ENCODE results near the gene TRHDE.

Gene TRHDE

DNA sequence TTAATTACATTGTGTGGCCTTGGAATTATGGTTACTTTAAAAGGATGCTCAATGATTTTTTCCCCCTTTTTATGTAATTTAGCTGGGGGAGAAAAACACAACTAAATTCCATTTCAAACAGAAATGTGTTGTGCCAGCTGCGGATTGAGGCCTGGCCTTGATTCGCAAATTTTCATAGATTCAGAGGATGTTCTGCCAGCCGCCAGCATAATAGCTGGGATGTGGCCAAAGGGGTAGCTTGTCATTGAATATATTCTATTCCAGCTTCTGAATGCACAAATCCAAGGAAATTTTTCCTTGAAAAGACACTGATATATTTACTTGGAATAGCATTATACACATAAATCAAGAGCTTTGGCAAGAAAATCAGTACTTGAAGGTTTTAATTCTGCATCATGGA, 43.7 kb downstream of the TRHDE start:
- no peak for DNase-seq (ENCODE audit: low read depth)

GRCh38 chr12:72318341-72318740, 46.2 kb downstream of the TRHDE start:
- no peak for DNase-seq (ENCODE audit: low read depth)

DNA sequence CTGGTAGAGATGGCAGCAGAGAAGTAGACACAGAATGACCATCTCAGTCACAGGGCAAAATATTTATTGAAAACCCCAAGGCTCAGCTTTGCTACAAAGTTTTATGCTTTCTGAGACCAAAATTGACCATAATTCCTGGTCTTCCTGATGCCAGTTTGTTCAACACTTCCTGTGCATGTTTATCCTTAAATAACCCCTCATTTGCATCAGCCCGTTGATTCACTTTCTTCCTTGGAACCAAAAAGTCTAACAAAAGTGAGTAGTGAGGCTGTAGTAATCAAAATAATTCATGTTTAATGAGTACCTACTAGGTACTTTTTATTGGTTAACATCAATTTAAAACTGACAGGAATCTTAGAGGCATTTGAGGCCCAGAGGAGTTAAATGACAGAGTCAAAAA, 51.7 kb downstream of the TRHDE start:
- DNase-seq (ENCODE audit: low read depth) = peak; percentile 56

GRCh38 chr12:72330301-72330700, 58.1 kb downstream of the TRHDE start:
- DNase-seq (ENCODE audit: low read depth) = no peak

GRCh38 chr12:72330784-72331183, 58.6 kb downstream of the TRHDE start:
- DNase-seq (ENCODE audit: low read depth) = no peak

DNA sequence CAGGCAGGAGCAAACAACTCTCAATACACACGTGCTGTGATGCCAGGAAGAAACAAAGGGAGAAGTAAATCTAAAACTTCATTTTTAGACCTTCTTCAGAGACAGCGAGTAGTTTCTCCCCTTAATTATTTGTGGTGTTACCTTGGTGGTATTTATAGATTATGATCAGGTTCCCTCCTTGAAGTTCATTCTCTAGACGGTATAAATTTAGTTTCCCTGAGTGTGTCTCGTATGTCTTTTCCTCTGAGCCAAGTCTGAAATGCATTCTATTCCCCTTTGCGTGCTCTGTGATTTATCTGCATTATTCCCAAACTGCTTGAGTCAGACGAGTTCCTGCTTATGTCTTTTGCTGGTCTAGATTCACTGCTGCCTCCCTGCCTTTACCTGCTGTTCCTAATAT, 65.2 kb downstream of the TRHDE start:
- DNase-seq (ENCODE audit: low read depth) = no peak

- no peak for DNase-seq (ENCODE audit: low read depth)
Observed at GRCh38 chr12:72337946-72338345, 65.8 kb downstream of the TRHDE start.

DNA sequence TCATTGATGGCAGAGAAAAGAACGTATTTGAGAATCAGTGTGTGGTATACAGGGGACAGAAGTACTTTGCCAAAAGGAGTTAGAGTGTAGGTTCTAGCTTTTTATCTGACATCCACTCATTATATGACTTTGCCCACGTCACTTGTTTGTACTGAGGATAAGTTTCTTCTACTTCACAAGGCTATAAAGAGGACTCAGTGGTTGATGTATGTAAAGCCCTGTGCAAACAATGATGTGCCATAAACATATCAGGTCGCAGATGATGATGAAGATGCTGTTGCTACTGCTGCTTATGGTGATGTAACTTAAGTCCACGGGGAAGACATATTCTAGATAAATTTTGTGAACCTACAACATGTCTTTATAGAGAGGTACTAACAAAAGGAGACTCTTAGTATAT, 66.3 kb downstream of the TRHDE start:
- no peak for DNase-seq (ENCODE audit: low read depth)

DNA sequence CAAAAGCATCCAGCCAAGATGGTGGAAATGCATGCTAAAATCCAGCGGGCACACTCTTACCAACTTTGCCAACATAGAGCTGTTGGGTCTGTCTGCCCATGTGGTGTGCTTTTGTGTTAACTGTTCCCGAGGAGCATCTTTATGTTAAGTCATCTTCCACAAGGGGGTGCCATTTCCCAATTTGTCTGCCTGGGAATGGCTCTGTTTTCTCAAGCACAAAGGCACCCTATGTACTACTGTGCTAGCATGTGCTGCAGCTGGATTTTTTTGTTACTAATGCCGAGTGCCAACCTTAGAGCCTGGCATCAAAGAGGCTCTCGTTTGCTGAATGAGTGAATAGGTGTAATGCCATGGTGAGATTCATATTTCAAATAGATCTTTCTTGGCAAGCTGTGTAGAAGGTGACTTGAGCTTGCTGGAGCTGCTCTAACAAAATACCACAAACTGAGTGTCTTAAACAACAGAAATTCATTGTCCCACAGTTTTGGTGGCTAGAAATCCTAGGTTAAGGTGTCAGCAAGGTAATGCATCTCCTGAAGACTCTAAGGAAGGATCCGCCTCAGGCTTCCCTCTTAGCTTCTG, 74.3 kb downstream of the TRHDE start:
- no peak for DNase-seq (ENCODE audit: low read depth)

DNA sequence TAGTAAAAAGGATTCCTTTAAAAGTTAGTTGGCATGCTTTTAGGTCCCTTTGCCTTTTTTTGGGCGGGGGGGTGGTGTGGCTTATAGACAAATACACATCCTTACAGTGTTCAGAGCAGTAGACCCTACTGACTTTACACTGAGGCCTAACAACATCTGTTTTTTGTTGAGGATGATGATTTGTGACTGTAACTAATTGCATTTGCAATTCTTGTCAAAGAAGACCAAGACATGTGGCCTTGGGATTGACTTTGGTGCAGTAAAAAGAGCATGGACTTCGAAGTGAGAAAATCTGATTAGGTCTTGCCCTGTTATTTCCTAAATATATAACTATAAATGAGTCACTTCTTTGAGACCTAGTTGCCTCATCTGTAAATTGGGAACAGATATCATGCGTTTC, 77.3 kb downstream of the TRHDE start:
- no peak for DNase-seq (ENCODE audit: low read depth)

GRCh38 chr12:72359416-72359815, 87.2 kb downstream of the TRHDE start:
- DNase-seq (ENCODE audit: low read depth) = no peak

- DNase-seq (ENCODE audit: low read depth) = no peak
Observed at GRCh38 chr12:72365151-72365550, 93.0 kb downstream of the TRHDE start.

- no peak for DNase-seq (ENCODE audit: low read depth)
Observed at GRCh38 chr12:72366255-72366654, 94.1 kb downstream of the TRHDE start.

GRCh38 chr12:72368298-72368697, 96.1 kb downstream of the TRHDE start:
- no peak for DNase-seq (ENCODE audit: low read depth)

DNA sequence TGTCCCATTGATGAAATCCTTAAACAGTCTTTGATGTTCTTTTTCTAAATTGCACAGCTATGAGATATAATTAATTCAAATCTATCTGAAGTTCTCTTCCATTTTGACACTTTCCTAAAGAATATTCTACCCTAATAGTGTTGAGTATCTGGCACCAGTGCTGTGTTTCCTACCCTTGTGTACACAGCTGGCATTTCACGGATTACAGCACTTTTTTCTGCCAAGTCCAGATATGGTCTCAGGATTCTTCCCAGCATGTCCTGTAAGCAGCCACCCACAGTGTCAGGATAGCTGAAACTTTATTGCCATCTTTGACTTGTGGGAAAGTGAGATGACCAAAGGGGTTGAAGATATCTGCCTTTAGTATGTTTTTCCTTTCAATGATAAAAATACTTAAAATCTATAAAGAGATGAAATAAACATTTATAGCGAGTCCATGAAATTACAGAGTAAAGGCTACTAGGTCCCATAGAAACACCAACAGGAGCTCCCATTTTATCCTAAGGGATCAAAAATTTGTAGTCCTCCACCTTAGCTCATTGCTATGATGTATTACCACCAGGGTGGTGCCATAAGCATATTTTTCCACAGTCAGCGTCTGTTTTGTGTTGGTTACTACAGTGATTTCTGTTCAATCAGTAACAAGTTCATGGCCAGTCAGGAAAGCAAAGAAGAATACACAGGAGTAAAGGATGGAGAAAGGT, 96.7 kb downstream of the TRHDE start:
- DNase-seq (ENCODE audit: low read depth) = no peak

- DNase-seq (ENCODE audit: low read depth) = no peak
Observed at GRCh38 chr12:72369423-72369959, 97.3 kb downstream of the TRHDE start.

GRCh38 chr12:72380441-72380840, 108.3 kb downstream of the TRHDE start:
- DNase-seq (ENCODE audit: low read depth) = no peak

- no peak for DNase-seq (ENCODE audit: low read depth)
Observed at GRCh38 chr12:72388322-72388721, 116.2 kb downstream of the TRHDE start.

DNA sequence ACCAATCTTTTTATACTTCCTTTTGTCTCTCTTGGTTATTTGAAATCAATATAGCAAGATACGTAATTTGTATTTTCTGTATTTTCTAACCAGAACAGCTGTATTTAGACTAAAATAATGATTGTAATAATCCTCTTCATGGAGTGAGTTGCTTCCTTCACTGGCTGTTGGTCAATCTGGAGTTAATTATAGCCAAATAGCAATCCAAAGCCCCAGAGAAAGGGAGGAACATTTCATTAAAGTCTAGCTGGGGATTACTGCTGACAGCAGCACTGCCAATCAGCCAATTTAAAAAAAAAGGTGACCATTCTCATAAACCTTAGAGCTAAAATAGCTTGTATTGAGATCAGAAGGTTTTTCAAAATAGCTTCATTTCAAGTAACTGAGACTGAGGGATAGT, 118.0 kb downstream of the TRHDE start:
- no peak for DNase-seq (ENCODE audit: low read depth)

DNA sequence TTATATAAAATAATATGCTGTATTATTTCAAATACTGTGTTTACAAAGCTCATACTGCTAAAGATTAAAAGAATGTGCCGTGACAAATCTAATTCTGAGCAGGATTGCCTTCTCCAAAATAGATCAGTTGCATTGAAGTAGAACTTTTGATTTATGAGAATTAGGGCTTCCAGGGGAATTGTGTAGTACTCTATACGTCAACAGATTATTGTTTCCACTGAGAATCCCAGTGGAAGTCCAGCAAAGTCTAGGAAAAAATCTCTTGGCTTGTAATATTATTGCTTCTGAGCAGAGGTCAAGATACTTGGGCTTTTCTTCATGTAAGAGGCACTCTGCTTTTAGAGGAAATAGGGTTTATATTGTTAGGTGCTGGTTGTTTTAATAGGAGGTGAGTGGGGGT, 133.9 kb downstream of the TRHDE start:
- DNase-seq (ENCODE audit: low read depth) = no peak

- DNase-seq (ENCODE audit: low read depth) = no peak
Observed at GRCh38 chr12:72432037-72432604, 160.0 kb downstream of the TRHDE start.

DNA sequence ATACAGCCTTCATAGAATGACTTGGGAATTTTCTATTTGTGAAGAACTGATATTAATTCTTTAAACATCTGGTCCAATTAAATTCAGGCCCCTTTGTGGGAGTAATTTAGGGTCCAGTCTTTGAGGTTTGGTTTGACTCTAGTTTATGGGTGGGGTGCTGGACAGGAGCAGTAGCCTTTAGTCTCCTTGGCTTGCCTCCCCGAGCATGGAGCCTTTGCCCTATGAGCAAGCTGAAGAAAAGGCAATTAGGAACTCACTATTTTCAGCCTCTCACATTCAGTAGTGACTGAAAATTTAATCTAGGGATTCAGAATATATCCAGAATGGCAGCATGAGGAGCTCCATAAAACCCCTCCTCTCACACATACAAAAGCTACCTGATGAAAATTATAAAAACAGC, 161.1 kb downstream of the TRHDE start:
- DNase-seq (ENCODE audit: low read depth) = no peak

DNA sequence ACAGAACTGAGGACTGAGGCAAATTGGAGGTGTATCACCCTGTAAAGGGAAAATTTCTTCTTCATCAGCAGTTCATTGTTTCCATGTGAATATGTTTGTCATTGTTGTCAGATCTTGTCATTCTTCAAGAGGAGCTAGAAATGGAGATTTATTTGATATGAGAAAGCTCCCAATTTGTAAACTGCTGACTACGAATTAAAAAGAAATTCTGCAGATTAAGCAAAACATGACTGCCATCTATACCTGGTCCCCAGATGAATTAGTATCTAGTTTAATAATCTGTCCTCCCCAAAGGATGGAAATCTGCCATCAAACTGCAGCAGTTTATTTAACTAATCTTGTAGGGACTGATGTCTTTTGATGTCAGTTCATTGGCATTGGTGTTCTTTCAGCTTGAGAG, 162.8 kb downstream of the TRHDE start:
- DNase-seq (ENCODE audit: low read depth) = no peak

GRCh38 chr12:72442217-72442616, 170.0 kb downstream of the TRHDE start:
- DNase-seq (ENCODE audit: low read depth) = no peak

Data from GM04503 (cell line).